GM18505 (cell line): ENCODE results near the gene RASSF4.

Experiments used
- ATAC-seq: cut with Tn5 transposase; IDR thresholded peaks from one replicate; pipeline ENCODE4 v1.9.1; 2021; ENCODE audit not compliant: unreplicated experiment
- POLR2A ChIP-seq: IDR thresholded peaks from 4 replicates; pipeline ENCODE4 v1.6.1; 2011; ENCODE audit warnings: borderline replicate concordance; ENCODE audit not compliant: insufficient read depth, insufficient read length; ENCODE audit errors: extremely low read depth

The RASSF4 gene

DNA sequence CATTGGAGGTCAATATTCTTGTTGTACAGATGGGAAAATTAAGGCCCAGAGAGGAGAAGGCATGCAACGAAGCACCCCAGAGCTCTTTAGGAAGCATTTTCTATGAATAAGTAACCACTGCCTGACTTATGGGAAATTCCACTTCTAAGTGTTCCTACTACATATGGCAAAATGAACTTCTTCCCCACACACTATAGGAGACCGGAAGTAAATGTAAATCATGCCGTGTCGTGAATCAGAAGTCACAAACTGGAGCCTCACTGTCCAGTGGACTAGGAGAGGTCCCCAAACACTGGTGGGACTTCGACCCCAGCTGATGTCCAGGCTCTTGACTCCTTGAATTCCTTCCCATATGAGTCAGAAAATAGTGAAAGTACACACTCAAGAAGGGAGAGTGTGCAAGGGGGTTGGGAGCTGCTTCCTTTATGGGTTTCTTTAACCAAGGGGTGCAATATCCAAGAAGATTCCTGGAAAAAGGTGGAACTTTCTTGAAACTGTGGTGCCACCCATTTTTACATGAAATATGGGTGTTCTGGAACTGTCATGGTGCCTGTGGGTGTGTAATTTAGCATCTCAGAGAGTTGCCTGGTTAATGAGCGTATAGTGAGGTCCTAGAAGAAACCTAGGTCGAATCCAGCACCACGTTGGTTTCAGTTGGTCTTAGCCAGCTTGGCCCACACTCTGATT lies 6.7 kb downstream of the RASSF4 start:
- TF ChIP-seq POLR2A, result no peak
- ATAC-seq, result no peak

DNA sequence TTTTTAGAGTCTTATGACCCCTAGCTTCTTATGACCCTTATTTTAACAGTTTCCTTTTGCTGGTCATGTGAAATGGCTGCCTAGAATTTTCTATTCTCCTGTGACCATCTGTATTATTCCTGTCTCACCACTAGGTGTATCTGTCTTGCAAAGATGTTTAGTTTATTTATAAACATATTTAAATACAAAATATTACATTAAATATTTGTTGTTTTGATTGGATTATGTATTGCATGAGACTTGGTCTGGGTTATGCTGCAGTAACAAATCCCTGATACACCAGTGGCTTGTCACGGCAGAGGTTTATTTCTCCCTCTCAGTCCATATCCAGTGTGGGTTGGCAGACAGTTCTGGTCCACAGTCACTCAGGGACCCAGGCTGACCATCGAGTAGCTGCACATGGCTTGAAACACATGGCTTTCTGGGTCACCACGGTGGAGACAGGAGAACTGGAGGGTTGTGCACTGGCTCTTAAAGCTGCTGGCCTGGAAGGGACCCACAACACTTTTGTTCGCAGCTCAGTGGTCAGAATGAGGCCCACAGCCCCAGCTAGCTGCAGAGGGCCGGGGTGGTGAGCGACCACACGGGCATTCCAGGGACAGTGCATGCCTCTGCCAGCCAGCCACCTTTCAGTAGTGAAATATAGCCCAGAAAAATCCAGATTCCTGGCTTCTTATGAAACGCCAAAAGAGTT lies 7.4 kb downstream of the RASSF4 start:
- no peak for ATAC-seq
- TF ChIP-seq POLR2A, result no peak

DNA sequence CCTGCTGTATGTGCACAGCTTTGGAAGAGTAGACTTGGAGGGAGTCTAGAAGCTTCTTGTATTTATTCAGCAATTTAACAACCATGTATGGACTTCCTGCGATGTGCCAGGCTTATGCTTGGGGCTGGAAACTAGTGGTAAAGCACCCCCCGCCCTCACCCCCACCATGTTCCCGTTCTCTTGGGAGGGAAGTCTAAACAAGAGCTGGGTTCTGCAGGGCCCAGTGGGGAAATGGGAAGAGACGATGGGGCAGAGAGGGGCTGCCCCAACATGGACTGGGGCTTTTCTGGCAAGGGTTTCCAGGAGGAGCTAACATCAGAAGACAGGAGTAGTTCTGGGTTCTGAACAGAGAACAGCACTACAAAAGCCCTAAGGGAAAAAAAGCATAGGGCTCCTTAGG lies 8.0 kb downstream of the RASSF4 start:
- TF ChIP-seq POLR2A, result no peak
- ATAC-seq, result no peak

DNA sequence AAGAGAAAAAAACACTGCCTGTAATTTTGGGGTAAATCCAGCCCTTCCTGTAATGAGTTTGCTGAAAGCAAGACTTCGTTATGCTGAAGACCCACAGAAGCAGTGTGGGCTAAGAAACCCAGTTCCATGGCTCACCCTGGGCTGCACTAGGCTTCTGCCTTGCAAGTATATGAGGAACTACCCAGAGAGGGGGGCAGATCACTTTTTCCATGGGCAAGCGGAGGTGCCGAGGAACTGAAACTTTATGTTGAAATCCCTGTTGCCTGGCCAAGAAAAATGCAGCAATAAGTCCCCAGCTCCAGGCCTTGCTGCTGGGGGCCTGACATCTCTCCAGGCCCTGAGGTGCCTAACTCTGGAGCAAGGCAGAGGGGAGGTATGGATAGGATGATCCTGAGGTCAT lies 8.5 kb downstream of the RASSF4 start:
- ATAC-seq, result no peak

DNA sequence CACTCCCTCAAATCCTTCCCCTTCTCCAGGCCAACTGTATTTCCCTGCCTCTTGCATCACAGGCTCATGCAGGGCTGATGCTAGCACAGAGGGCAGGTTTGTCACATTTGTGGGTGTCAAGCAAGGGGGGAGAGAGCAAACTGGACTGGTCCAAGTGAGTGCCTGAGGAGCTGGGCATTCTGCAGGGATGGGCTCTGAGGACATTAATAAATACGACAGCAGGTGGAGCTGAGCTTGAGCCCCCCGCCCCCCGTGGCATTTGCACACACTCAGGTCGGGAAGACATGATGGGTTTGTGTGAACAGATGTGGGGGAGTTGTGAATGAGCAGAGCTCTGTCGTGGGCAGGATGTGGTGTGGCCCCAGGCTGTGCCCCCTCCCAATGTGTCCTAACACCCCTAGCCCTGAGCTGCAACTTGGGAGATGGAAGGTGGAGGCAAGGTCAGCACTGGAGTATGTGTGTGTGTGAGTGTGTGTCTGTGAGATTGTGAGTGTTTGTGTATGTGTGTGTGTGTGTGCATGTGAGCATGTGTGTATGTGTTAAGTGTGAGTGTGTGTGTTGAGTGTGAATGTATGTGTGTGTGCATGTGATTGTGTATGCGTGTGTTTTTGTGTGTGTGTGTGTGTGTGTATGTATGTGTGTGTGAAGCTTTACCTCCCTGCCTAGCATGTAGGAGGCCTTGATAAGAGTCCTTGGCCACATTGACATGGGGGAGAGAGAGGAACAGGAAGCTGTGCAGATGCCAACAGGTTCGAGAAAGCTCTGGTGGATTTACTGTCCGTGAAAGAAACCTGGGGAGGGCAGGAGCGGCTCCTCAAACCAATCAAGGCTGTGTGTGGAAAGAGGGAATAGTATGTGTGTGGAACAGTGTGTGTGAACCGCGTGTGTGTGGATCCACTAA lies 9.1 kb downstream of the RASSF4 start:
- no peak for ATAC-seq
- TF ChIP-seq POLR2A, result no peak

More for the DNA sequence above, 8.5 kb downstream of the RASSF4 start:
- TF ChIP-seq POLR2A, result no peak

DNA sequence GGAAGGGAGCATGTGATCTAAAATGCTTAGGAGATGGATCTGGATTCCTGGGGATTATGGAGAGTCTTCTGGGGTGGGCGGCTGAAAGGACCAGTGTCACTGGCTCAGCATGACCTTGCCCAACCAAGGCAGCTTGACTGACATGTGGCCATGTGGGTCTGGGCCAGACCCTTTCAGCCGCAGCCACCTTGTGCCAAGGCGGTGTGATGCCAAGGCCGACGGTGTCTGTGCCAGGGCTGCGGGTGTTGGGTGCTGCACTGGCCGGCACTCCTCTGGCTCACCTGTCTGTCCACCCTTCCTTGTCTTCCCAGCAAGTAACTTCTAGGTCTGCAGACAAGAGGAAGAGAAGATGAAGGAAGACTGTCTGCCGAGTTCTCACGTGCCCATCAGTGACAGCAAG lies 10.3 kb downstream of the RASSF4 start:
- TF ChIP-seq POLR2A, result no peak
- ATAC-seq, result no peak

DNA sequence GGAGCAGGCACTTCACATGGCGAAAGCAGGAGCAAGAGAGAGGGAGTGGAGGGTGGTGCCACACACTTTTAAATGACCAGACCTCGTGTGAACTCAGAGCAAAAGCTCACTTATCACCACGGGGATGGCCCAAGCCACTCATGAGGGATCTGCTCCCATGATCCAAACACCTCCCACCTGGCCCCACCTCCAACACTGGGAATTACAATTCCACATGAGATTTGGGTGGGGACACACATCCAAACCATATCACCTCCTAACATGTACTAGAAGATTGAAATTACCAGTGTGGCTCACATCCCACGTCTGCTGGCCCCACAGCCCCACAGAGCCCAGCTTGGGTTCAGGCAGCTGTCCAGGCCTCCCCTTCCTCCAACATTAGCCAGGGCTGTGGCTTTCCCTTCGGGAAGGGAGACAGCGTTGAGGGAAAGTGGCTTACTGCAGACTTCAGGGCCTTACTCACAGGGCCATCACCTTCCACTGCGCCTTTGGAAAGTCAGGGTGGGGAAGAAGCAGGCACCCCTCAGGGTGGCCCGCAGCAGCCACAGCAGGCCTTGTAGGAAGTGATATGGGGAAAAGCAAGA lies 11.3 kb downstream of the RASSF4 start:
- TF ChIP-seq POLR2A, result no peak
- ATAC-seq, result no peak

DNA sequence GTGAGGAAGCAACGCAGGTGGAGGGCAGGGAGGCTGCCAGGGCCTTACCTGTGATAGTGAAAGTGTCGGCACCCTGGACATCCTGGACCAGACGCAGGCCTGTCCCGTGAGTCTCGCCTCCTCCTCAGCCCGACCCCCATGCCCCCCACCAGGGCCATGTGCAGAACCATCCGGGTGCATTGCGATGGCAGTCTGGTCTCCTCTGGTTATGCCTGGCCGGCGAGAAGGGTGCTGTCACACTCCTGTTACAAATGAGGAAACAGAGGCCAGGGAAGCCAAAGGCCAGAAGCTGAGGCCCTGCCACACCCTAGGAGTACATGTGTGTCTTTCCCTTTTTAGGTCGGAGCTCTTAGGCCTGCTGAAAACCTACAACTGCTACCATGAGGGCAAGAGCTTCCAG lies 11.8 kb downstream of the RASSF4 start:
- no peak for TF ChIP-seq POLR2A

DNA sequence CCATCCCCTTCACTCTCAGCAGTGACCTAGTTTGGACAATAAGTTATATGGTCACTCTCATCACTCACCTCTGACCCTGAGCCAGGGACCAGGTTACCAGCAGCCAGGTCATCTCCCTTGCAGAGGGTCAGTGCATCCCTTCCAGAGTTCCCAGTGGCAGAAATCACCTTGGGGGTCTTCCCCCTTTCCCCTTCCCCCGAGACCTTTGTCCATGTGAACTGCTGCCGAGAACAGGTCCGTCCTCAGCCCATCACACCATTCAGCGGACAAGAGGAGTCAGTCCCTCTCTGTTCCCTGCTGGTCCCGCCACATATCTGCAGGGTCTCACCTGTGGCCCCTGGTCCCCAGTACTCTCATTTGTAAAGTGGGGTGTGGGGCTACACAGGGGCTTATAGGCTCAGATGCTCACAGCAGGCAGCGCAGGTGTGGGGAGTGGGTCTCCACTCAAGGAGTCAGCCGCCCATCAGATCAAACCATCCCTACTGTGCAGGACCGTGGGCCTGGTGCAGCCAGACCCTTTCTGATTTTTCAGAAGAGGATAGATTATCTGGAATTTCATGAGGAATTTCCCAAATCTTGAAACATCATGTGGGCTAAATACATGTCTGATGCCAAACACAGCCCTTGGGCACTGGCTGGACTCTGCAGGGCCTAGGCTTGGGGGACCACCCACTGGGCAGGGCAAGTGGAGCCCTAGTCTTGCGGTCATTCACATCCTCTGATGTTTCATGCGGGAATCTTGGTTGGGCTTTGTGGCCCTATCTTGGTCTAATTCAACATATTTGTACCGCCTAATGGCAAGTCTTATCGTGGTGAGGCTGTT lies 12.5 kb downstream of the RASSF4 start:
- no peak for TF ChIP-seq POLR2A
- no peak for ATAC-seq

More for the DNA sequence above, 11.8 kb downstream of the RASSF4 start:
- no peak for ATAC-seq

DNA sequence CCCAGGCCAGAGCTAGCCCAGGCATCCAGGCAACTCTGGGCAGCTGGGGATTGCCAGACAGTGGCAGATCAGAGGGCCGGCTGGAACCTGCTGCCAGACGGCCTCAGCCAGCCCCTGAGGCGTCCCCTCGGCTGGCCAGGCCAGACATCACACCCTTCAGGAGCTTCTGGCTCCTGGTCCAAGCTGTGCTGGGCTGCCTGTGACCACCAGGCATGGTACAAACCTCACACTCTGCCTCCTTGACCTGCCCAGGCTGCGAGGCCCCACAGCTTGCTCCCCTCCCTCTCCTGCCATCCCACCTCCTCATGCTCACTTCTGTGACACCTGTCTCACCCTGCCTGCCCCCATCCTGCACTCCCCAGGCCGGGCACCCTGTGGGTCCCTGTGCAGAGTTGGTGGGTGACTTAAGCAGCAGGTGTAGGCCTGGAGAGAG lies 13.3 kb downstream of the RASSF4 start:
- ATAC-seq, result no peak
- no peak for TF ChIP-seq POLR2A

DNA sequence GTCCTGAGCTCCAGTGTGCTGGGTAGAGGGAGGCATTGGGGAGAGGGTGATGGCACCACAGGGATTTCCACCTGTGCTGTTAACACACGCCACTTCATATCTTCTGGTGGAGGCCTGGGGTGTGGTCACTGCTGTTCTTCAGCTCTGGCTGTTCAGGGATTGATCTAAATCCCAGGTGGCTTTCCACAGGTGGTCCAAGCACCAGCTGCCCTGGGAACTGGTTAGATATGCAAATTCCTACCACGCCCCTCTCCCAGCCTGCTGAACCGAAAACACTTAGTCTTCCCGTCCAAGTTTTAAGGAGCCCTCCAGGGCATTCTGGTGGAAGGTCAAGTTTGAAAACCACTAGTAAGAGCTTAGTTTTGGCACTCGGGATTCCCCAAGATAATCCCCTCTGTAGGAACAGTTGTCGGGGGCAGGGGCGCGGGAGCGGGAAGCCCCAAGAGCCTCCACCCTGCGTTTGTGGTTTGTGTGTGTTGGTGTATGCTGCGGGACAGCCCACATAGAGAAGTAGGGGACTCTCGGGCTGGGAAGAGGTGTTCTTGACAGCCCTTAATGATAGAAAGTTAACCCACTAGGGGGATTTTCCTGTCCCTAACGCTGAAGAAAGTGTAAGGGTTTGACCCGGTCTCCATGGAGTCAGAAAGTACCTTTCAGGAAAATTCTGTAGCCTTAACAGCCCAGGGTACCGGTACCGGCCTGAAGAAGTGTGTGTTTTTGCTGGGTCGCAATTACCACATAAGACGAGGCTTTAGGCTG lies 13.9 kb downstream of the RASSF4 start:
- ATAC-seq, result no peak
- no peak for TF ChIP-seq POLR2A
